Activated naive CD8-positive, alpha-beta T cell (primary cell): Measurements from ENCODE around the gene KIF9.
"Not testable (repeated sequence)": the region's sequence is repeated elsewhere in the genome, so short reads cannot be mapped to it uniquely, and the experiment has no call there.

ENCODE experiments used
- H3K27ac Mint-ChIP-seq: one replicate; pipeline ENCODE4 v1.8.0; 2021; ENCODE audit warnings: mixed read lengths
- H3K27me3 Mint-ChIP-seq: one replicate; pipeline ENCODE4 v1.8.0; 2021; ENCODE audit warnings: mixed read lengths
- H3K36me3 Mint-ChIP-seq: one replicate; pipeline ENCODE4 v1.8.0; 2021; ENCODE audit warnings: mixed read lengths
- H3K4me1 Mint-ChIP-seq: one replicate; pipeline ENCODE4 v1.8.0; 2021; ENCODE audit warnings: low read depth, mixed read lengths
- H3K4me3 Mint-ChIP-seq: one replicate; pipeline ENCODE4 v1.8.0; 2021; ENCODE audit warnings: mild to moderate bottlenecking, mixed read lengths
- H3K9me3 Mint-ChIP-seq: one replicate; pipeline ENCODE4 v1.8.0; 2021; ENCODE audit warnings: low read depth, mixed read lengths

KIF9 gene, protein sequence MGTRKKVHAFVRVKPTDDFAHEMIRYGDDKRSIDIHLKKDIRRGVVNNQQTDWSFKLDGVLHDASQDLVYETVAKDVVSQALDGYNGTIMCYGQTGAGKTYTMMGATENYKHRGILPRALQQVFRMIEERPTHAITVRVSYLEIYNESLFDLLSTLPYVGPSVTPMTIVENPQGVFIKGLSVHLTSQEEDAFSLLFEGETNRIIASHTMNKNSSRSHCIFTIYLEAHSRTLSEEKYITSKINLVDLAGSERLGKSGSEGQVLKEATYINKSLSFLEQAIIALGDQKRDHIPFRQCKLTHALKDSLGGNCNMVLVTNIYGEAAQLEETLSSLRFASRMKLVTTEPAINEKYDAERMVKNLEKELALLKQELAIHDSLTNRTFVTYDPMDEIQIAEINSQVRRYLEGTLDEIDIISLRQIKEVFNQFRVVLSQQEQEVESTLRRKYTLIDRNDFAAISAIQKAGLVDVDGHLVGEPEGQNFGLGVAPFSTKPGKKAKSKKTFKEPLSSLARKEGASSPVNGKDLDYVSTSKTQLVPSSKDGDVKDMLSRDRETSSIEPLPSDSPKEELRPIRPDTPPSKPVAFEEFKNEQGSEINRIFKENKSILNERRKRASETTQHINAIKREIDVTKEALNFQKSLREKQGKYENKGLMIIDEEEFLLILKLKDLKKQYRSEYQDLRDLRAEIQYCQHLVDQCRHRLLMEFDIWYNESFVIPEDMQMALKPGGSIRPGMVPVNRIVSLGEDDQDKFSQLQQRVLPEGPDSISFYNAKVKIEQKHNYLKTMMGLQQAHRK

DNA sequence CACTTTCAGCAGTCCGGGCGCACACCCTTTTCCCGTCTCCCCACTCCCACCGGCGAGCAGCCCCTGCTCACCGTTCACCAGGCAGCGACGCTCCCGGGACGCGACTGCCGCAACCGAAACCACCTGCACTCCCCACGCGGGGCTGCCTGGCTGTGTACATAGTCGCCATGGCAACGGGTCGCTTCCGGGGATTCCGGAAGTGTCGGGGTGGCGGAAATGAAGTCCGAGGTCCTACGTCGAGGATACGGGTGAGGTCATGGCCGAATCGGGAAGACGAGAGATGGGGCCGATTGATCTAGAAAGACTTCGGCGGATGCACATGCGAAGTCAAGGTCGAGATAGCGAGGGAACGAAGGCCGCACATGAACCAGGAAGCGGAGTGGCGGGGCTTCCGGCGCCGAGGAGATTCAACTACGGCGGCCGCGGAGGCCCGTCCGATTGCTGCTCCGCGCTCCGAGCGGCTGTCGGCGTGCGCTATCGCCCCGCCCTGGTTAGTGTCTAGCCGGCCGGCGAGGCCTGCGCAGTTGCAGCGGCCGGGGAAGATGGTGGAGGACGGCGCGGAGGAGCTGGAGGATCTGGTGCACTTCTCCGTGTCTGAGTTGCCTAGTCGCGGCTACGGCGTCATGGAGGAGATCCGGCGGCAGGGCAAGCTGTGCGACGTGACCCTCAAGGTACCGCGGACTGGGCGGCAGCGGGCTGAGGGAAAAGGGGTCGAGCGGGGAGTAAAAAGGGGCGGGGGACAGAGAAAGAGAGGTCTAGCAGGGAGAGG lies at the start of gene KIF9, which contains the start of gene KLHL18:
TSS of gene KIF9 (minus strand) at position 376 of the 769 bp plus-strand sequence. CDS start 5,425 bp downstream, outside the sequence.
TSS of gene KLHL18 (plus strand) at position 521 of the 769 bp plus-strand sequence. CDS start at position 543, 22 bp downstream.
- no peaks in the 10 kb centered on the region for H3K9me3 Mint-ChIP-seq
- peaks cover 42% of the 10 kb centered on the region for H3K4me1 Mint-ChIP-seq
- H3K27ac Mint-ChIP-seq: peak within 1 kb of the TSS; percentile 99
- no peaks in the 10 kb centered on the region for H3K27me3 Mint-ChIP-seq
- peak within 1 kb of the TSS; percentile 99 for H3K4me3 Mint-ChIP-seq
- no peaks in the 10 kb centered on the region for H3K36me3 Mint-ChIP-seq

- Mint-ChIP-seq H3K36me3 (peaks cover 2% of the 10 kb centered on the region), H3K4me1 (peaks cover 4% of the 10 kb centered on the region), H3K9me3 (no peaks in the 10 kb centered on the region), H3K27ac (no peak overlapping the region), H3K4me3 (no peak overlapping the region), H3K27me3 (no peaks in the 10 kb centered on the region)
Measured at GRCh38 chr3:47324278-47324865, 41.8 kb upstream of the KIF9 start.

DNA sequence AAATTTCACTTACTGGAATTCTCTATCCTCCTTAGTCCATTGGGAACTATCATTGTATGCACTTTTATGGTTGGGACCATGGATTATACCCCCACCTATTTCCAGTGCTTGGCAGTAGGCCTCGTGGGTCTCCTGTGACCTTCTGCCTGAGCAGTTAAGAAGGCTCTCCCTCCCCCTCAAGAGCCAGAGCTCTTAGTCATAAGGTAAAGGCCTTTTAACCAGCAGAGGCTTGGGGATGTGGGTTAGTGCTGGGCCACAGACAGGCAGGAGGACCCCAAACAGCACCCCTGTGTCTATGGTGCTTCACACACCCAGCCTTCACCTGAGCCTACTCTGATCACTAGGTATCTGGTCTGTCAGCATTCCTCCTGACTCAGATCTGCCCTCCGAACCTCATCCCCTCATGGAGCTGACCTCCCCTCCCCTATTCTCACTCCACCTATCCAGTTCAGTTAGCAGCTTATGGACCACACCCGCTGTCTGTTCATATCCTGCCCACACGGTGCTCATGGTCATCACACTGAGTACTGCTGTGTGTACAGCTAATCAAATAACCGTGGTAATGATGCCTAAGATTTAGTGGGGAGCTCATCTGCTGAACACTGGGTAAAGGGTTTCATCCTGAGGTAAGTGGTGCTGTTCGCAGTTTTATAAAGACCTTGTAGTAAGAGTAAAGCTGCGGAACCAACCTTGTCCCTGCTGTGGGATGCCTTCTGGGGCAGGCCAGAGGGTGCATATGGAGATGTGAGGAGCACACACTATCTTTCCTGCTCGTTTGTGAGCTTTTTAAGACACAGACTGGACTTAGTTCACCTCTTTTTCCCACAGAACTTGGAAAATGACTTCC lies 41.1 kb upstream of the KIF9 start:
- no peaks in the 10 kb centered on the region for H3K27me3 Mint-ChIP-seq
- H3K9me3 Mint-ChIP-seq: no peaks in the 10 kb centered on the region
- H3K4me3 Mint-ChIP-seq: no peak overlapping the region
- H3K36me3 Mint-ChIP-seq: peaks cover 2% of the 10 kb centered on the region
- peaks cover 4% of the 10 kb centered on the region for H3K4me1 Mint-ChIP-seq
- no peak overlapping the region for H3K27ac Mint-ChIP-seq

- Mint-ChIP-seq H3K36me3 (peaks cover 2% of the 10 kb centered on the region), H3K27me3 (no peaks in the 10 kb centered on the region), H3K27ac (no peak overlapping the region), H3K4me3 (no peak overlapping the region), H3K9me3 (no peaks in the 10 kb centered on the region), H3K4me1 (peaks cover 4% of the 10 kb centered on the region)
Measured at GRCh38 chr3:47319956-47320355, 37.4 kb upstream of the KIF9 start.

- H3K27ac Mint-ChIP-seq: no peak overlapping the region
- no peaks in the 10 kb centered on the region for H3K27me3 Mint-ChIP-seq
- H3K4me1 Mint-ChIP-seq: peaks cover 4% of the 10 kb centered on the region
- H3K9me3 Mint-ChIP-seq: no peaks in the 10 kb centered on the region
- H3K4me3 Mint-ChIP-seq: no peak overlapping the region
- peaks cover 2% of the 10 kb centered on the region for H3K36me3 Mint-ChIP-seq
Measured at GRCh38 chr3:47318916-47319315, 36.3 kb upstream of the KIF9 start.

DNA sequence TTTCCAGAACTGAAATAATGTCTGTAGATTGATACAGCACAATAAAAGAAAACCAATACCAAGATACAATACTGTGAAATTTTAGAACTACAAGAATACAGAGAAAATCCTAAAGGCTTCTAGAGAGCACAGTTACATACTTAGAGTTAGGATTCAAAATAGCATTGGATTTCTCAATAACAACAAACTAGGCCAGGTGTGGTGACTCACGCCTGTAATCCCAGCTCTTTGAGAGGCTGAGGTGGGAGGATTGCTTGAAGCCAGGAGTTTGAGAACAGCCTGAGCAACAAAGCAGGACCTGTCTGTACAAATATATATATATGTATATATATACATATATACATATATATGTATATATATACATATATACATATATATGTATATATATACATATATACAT lies 33.6 kb upstream of the KIF9 start:
- H3K36me3 Mint-ChIP-seq, H3K27me3 Mint-ChIP-seq, H3K4me1 Mint-ChIP-seq, H3K9me3 Mint-ChIP-seq, H3K4me3 Mint-ChIP-seq, H3K27ac Mint-ChIP-seq: not testable (repeated sequence)

DNA sequence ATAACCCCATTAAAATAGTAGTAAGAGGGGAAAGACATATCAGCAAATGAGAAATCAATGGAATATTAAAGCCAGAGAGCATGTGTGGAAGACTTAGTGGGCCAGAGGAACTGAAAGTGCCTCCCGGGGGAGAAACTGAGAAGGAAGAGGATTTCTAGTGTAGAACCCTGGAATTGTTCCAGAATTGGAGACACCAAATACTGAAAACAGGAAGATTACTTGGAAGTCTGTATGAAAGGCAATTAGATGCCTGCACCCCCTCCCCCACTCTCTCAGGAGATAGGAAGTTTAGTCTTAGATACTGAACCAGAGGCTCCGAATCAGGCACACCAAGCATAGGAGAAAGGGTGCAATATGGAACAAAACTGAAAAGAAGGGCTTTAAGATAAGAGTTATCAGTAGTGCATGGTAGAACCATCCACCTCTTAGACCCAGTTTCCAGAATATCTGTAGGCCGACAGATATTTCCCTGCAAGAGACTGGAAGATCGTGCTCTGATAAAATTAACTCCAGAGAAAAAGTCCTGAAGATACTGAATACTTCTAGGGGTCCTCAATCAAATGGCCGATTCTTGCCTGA lies 32.6 kb upstream of the KIF9 start:
- no peak overlapping the region for H3K4me3 Mint-ChIP-seq
- H3K4me1 Mint-ChIP-seq: peaks cover 4% of the 10 kb centered on the region
- H3K27ac Mint-ChIP-seq: no peak overlapping the region
- peaks cover 4% of the 10 kb centered on the region for H3K36me3 Mint-ChIP-seq
- no peaks in the 10 kb centered on the region for H3K27me3 Mint-ChIP-seq
- H3K9me3 Mint-ChIP-seq: no peaks in the 10 kb centered on the region

DNA sequence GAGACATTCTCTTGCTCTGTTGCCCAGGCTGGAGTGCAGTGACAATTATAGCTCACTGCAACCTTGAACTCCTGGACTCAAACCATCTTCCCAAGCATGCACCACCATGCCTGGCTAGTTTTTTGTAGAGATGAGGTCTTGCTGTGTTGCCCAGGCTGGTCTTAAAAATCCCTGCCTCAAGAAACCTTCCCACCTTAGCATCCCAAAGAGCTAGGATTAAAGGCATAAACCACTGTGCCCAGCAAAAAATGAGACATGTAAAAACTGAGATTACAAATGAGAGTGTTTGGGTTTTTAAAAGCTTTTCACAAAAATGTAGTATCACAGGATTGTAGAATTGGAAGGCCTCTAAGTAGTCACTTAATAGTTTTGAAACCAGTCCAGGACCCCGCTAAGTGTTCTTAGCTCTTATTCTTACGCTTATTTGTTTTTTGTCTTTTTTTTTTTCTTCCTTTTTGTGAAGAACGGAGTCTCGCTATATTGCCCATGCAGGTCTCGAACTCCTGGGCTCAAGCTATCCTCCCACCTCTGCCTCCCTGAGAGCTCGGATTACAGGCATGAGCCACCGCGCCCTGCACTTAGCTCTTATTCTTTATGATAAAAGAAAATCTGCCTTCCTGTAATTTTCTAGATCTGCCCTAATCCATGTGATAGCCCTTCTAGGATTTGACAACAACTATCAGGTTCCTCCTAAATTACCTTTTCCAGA lies 31.6 kb upstream of the KIF9 start:
- H3K27me3 Mint-ChIP-seq: no peaks in the 10 kb centered on the region
- H3K36me3 Mint-ChIP-seq: peaks cover 4% of the 10 kb centered on the region
- no peak overlapping the region for H3K27ac Mint-ChIP-seq
- peaks cover 4% of the 10 kb centered on the region for H3K4me1 Mint-ChIP-seq
- H3K4me3 Mint-ChIP-seq: no peak overlapping the region
- no peaks in the 10 kb centered on the region for H3K9me3 Mint-ChIP-seq

DNA sequence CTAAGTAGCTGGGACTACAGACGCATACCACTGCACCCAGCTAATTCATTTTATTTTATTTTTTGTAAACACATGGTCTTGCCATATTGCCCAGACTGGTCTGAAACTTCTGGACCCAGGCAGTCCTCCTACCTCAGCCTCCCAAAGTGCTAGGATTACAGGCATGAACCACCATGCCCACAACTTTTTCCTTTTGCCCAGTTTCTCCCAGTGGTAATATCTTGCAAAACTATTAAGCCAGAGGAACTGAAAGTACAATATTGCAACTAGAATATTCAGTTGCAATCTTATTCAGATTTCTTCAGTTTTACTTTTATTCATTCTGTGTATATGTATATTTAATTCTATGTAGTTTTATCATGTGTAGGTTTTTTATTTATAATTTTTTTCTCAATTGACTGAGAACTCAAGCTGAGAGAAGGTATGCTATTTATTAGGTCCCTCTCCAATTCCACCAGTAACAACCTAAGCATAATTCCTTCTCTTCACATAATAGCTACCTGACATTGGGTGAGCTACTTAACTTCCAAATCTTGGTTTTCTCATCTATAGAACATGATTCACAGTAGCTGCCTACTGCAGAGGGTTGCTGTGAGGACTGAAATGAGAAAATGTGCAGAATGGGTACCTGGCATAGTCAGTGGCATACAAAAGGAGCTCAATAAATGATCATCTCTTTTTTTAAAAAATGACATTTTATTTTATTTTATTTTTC lies 30.9 kb upstream of the KIF9 start:
- no peak overlapping the region for H3K4me3 Mint-ChIP-seq
- H3K36me3 Mint-ChIP-seq: peaks cover 4% of the 10 kb centered on the region
- H3K9me3 Mint-ChIP-seq: no peaks in the 10 kb centered on the region
- H3K4me1 Mint-ChIP-seq: peaks cover 4% of the 10 kb centered on the region
- no peak overlapping the region for H3K27ac Mint-ChIP-seq
- no peaks in the 10 kb centered on the region for H3K27me3 Mint-ChIP-seq

DNA sequence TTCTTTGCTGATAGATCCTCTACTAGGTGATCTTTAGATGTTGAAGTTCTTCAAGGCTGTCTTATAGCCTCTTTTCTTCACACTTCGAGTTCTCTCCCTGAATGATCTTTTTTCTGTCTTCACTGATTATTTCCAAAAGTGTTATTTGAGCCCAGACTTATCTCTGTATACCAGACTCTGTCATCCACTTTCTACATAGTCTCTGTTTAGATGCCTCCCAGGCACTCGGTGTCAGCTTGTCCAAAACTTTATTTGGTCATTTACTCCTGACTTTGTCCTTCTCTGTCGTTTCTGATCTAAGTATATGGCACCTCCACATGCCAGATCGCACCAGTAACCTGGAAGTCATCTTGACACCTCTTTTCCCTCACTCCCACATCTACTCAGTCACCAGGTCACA lies 27.8 kb upstream of the KIF9 start:
- H3K4me3 Mint-ChIP-seq: no peak overlapping the region
- H3K27me3 Mint-ChIP-seq: no peaks in the 10 kb centered on the region
- H3K4me1 Mint-ChIP-seq: peaks cover 16% of the 10 kb centered on the region
- peaks cover 15% of the 10 kb centered on the region for H3K36me3 Mint-ChIP-seq
- no peak overlapping the region for H3K27ac Mint-ChIP-seq
- H3K9me3 Mint-ChIP-seq: no peaks in the 10 kb centered on the region

DNA sequence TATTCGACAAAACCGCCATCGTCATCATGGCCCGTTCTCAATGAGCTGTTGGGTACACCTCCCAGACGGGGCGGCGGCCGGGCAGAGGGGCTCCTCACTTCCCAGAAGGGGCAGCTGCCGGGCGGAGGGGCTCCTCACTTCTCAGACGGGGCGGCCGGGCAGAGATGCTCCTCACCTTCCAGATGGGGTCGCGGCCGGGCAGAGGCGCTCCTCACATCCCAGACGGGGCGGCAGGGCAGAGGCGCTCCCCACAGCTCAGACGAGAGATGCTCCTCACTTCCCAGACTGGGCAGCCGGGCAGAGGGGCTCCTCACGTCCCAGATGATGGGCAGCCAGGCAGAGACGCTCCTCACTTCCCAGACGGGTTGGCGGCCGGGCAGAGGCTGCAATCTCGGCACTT lies 26.6 kb upstream of the KIF9 start:
- not testable (repeated sequence) for H3K27me3 Mint-ChIP-seq, H3K4me3 Mint-ChIP-seq, H3K27ac Mint-ChIP-seq, H3K9me3 Mint-ChIP-seq
- Mint-ChIP-seq H3K36me3 (peaks cover 17% of the 10 kb centered on the region), H3K4me1 (peaks cover 17% of the 10 kb centered on the region)

- Mint-ChIP-seq H3K4me3 (no peak overlapping the region), H3K27ac (no peak overlapping the region), H3K9me3 (no peaks in the 10 kb centered on the region), H3K4me1 (peaks cover 26% of the 10 kb centered on the region), H3K36me3 (peaks cover 30% of the 10 kb centered on the region), H3K27me3 (no peaks in the 10 kb centered on the region)
Measured at GRCh38 chr3:47306022-47306421, 23.4 kb upstream of the KIF9 start.

GRCh38 chr3:47301456-47301855 lies 18.9 kb upstream of the KIF9 start:
- no peaks in the 10 kb centered on the region for H3K27me3 Mint-ChIP-seq
- H3K4me1 Mint-ChIP-seq: peaks cover 47% of the 10 kb centered on the region
- no peaks in the 10 kb centered on the region for H3K9me3 Mint-ChIP-seq
- peaks cover 32% of the 10 kb centered on the region for H3K36me3 Mint-ChIP-seq
- H3K27ac Mint-ChIP-seq: no peak overlapping the region
- H3K4me3 Mint-ChIP-seq: no peak overlapping the region
